ENCODE results near the gene POU6F2.

Gene POU6F2

DNA sequence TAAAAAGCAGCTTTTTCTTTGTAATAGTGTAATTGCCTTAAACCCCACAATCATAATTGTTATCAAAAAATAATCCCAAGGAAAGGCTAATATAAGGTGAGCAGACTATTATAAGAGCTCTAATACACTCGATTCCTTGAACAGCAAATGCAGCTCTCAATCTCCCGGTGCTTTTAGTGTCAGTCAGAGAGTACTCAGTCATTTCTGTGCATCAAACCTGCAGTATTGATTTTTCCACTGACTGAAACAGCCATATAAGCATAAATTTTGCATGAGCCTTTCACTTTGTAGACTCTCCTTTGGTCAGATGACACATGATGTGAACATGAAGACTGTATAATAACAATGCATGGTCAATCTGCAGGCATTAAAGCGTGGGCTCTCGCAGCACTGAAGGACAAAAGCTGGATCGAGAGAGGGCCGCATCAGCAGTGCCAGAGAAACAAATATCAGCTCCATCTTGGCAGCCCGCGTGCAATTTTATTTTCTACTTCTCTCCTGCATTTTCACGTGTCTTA is 272.0 kb downstream of the POU6F2 start:
- no peak for DNase-seq (ENCODE audit: low read depth in 2 of 2)

- no peak for DNase-seq (ENCODE audit: low read depth in 2 of 2)
These were observed 275.2 kb downstream of the POU6F2 start for GRCh38 chr7:39252916-39253315.

DNA sequence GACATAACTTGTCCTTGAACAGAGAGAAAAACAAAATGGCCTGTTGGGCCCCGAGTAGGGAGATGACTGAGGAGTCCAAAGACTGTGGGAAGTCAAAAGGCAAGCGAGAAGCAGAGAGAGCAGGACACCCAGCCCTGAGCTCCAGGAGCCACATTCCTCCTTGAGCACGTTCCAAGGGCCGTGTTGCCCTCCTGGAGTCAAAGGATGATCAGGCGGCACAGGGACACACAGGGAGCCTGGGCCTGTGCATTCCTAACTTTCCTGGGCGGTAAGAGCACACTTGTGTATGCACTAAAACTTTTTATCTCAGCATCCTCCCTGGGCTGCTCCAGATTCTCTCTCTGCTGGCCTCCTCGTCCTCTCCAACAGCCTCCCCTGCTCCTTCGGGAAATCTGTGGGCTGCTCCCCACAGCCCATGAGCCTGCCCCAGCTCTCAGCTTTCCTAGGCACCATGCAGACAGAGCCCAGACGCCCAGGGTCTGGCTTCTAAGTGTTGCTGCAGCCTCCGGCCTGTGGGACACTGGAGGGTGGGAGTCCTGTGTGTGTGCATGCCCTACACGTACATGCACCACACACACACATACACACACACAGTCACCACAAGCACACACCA is 281.8 kb downstream of the POU6F2 start:
- DNase-seq (ENCODE audit: low read depth in 2 of 2), result no peak

DNA sequence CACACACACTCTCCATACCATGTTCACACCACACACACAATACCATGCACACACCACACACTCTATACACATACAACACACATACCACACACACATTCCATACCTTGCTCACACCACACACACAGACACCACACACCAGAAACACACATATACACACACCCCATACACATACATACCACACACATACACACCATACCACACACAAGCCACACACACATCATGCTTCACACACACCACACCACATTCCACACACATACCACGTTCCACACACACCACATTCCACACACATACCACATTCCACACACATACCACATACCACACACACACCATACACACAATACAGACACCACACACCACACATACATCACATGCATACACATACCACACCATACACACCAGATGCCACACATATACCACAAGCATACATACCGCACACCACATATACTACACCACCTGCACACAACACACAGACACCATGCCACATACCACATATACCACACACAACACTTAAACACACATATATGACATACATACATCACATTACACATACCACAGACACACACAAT is 282.7 kb downstream of the POU6F2 start:
- DNase-seq (ENCODE audit: low read depth in 2 of 2), result no peak

DNA sequence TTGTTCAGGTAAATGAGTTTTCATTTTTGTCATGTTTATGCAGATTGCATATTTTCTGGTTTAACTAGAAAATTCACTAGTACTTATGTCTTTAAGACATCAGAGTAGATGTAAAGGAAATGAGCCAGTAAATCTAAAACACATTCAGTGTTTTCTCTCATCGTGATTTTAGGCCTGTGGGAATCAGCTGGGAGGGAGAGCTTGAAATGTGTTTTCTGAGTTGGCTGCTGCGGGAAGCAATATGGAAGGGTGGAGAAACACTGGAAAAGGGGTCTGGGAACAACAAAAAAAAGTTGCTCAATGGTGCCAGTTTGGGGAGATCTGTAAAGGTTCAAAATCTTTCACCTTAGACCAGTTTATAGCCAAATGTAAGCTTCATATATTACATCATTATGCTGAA is 284.1 kb downstream of the POU6F2 start:
- DNase-seq (ENCODE audit: low read depth in 2 of 2), result no peak

DNA sequence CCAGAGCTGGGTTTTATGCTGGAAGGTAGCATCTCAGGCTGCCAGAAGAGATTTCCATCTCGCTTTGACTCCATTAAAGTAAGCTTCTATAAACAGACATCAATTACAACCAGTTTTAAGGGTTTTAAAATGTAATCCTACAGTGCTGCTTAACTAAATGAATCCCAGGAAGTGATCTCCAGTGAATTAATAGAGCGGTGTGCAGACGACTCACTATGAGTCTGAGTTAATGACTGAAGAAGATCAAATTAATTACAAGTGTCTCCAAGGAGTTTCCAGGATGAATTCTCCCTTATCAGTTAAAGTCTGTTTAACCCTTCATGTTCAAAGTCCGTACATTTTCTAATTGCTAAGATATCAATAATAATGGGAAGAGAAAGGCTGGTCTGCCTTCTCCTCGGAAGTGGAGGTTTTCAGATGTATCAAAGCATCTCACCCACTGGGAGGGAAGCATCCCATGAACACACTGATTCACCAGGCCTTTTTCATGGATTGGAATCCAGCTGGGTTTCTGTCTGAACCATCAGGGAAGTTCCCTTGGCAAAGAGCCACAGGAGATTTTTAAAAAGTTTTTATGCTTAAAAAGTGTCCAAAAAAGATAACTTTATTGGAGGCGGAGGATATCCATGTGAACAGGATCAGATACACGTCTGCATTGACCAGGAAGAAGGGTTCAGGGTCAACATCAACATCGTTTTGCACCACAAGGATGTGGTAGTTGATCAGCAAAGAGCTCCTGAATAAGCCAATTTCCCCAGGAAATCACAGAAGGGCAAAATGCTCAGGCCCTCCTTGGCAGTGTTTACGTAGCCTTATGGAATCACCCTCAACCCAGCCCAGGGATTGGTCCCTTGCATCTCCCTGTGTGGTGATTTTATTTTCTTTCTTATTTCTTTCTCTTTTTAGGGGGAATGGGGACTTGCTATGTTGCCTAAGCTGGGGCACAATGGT is 288.2 kb downstream of the POU6F2 start:
- DNase-seq (ENCODE audit: low read depth in 2 of 2), result no peak

DNA sequence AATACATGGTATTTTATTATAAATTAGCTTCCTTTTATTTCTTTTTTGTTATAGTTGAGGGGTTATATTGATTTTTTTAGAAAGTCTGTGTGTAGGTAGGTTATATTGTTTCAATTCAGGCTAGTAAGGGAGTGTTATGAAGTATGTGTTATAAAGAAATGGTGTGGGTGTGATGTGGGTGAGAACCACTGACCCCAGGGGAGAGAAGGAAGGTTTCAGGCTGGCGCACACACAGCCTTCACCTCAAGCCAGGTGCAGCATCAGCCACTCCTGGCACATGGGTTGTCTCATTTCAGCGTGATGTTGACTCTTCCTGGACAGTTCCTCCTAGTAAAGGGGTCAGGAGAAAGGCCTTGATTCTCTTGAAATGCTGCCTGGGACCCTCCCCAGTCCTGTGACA is 291.3 kb downstream of the POU6F2 start:
- DNase-seq (ENCODE audit: low read depth in 2 of 2), result no peak

GRCh38 chr7:39270018-39270417 is 292.3 kb downstream of the POU6F2 start:
- no peak for DNase-seq (ENCODE audit: low read depth in 2 of 2)

DNA sequence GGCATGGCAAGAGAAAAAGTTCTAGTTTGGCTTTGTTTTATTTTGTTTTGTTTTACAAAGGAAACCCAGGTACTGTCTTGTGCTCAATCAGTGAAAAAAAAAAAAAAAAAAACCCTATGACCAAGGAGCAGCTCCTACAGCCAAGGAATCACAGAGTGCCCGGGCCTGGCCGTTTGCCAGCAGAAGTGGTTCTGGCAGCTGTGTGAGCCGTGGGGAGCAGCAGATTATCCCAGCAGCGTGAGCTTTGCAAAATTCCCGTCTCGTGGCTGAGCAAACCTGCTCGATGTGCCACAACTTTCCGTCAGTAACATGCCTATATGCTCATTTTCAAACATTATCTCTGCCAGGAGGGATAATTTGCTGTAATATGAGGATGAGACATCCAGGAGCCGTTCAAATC is 293.7 kb downstream of the POU6F2 start:
- DNase-seq (ENCODE audit: low read depth in 2 of 2), result no peak

- DNase-seq (ENCODE audit: low read depth in 2 of 2), result no peak
These were observed 294.4 kb downstream of the POU6F2 start for GRCh38 chr7:39272111-39272510.

- DNase-seq (ENCODE audit: low read depth in 2 of 2), result no peak
These were observed 295.0 kb downstream of the POU6F2 start for GRCh38 chr7:39272691-39273090.

DNA sequence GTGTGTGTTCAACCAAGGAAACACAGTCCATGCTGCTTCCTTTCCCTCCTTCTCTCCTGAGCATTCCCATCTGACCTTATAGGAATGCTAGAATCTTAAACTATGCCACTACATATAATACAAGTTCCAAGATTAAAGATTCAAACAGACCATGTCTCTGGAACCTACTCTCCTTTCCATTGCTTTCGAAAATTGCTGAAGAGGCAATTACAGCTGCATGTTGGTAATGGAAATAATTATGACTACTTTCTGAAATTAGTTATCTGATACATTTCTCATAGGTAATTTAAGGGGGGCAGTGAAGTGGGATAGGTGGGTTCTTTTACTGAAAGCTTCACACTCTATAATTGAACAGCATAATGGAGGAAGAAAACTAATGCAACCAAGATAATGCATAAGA is 302.6 kb downstream of the POU6F2 start:
- no peak for DNase-seq (ENCODE audit: low read depth in 2 of 2)

GRCh38 chr7:39285256-39285655 is 307.5 kb downstream of the POU6F2 start:
- DNase-seq (ENCODE audit: low read depth in 2 of 2), result no peak

GRCh38 chr7:39288303-39288702 is 310.6 kb downstream of the POU6F2 start:
- DNase-seq (ENCODE audit: low read depth in 2 of 2), result no peak

DNA sequence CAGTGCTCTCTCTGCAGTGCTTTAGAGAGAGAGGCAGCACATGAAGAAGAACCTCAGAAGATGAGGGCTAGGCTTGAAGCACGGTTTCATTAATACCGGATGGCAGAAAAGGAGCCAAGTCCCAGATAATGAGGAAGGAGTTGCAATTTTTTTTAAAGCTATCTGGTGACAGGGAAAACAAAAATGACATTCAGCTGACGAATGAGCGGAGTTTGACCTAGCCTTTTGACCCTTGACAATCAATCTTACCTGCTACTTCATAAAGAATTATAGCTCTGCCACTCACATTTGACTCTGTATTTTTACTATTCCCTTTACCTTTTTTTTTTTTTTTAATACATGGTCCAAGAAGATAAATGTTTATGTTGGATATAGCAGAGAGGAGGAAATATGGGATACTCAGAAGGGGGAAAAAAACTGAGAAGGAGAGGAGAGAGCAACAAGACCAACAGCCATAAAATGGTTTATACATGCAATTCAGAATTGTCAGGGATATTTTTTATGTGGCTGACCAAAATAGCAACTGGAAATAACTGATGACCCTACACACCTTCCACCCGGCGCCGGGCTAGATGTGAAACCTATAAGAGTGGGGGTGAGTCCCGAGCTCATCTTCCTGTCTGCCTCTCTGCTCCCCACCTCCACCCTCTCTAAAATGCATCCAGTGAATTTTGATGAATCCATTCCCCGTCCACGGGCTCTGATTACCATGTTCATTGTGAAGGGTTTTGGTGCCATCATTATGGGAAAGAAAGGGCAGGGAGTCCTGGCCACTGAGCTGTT is 314.1 kb downstream of the POU6F2 start:
- DNase-seq (ENCODE audit: low read depth in 2 of 2), result no peak

DNA sequence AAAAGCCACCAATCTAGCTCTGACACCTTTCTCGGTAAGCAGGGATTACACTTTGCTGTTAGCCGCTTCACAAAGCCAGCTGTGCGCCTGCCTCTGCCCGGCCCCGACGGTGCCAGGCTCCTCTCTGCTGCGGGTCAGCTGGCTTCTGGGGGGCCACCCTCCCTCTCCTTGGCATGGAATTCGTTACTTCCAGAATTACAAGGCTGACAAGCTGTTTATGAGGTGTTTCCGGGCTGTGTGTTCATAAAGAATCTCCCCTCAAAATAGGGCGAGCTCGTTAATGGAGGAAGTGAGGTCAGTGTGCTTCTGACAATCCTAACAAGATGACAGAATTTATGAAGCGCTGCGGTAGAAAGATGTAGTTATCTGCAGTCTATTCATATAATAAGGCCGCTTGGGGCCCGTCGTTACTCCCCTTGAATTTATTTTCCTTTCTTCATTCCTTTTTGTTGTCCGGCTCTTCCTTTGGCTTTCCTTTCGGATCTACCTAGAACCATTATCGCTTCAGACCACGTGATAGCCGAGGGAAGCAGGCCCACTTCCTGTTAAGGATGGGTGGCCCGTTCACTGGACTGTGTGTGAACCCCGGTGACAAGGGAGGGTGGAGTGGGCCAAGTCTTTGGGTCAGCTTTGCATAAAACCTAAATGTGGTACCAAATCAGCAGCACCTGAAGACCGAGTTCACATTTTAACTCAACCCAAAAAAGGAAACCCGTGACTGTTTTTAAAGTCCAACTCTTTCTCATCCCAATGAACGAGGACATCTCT is 315.5 kb downstream of the POU6F2 start:
- no peak for DNase-seq (ENCODE audit: low read depth in 2 of 2)

- no peak for DNase-seq (ENCODE audit: low read depth in 2 of 2)
These were observed 316.3 kb downstream of the POU6F2 start for GRCh38 chr7:39294022-39294421.

- DNase-seq (ENCODE audit: low read depth in 2 of 2), result no peak
These were observed 318.1 kb downstream of the POU6F2 start for GRCh38 chr7:39295796-39296195.

- no peak for DNase-seq (ENCODE audit: low read depth in 2 of 2)
These were observed 322.0 kb downstream of the POU6F2 start for GRCh38 chr7:39299695-39300094.

DNA sequence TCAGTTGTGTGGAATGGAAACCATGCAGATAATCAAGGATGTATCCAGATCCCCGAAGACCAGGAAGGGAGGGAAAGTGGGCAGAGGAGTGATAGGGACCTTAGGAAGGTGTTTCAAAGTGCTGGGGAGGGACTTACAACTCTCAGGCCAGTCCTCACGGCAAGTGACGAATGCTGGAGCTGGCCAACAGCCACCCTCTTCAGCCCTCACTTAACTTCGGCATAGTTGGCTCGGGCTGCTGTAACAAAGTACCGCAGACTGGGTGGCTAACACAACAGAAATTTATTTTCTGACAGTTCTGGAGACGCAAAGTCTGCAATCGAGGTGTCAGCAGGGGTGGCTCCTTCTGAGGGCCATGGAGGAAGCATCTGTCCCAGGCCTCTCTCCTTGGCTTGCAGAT is 322.6 kb downstream of the POU6F2 start:
- DNase-seq (ENCODE audit: low read depth in 2 of 2), result no peak

GRCh38 chr7:39301543-39301942 is 323.8 kb downstream of the POU6F2 start:
- no peak for DNase-seq (ENCODE audit: low read depth in 2 of 2)
